ENCODE data around the gene EPHB1.

Gene EPHB1

DNA sequence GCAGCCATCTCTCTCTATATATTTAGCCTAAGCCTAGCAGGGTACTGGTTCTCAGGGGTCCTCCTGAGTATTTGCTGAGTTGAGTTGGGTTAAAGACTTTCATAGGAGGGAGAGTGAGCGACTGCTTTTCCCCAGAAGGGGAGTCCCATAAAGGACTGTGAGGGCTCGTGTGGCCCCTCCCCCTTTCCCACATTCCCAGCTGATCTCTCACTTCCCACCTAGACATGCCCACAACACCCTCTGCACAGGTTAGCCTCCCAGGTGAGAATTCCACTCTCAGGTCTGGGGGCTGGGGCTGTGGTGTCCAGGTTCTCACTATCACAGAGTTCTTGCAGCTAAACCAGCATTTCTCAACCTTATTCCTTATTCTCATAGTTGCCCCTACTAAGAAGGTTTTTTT is 15.8 kb downstream of the EPHB1 start:
- in situ Hi-C loops (cut with HindIII; ENCODE audit: low sequenced_read_pairs) = no loop called here
- no peak for TF ChIP-seq CTCF (IDR thresholded peaks at IDR 0.05; ENCODE audit: low read depth, low read length, missing control alignments)
- DNase-seq (ENCODE audit: low read depth) = no peak
- no peak overlapping the region for H3K4me3 ChIP-seq (ENCODE audit: low read depth, low read length)

DNA sequence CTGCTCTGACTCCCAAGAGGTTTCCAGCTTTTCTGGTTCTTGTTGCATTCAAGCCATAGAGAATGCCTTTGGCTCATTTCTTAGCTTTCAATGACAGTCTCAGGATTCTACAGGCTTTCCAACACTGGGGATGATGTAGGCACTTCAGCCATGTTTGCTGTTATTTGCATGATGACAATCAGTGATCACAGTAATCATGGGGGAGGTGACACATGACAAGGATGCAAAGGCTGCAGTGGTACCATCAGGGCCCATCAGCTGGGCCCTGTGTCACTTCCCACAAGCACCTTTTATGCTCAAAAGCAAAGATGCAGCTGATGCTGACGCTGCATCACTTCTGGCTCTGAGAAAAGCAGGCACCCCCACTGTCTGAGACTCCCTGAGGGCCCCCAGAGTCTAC is 18.6 kb downstream of the EPHB1 start:
- TF ChIP-seq CTCF (IDR thresholded peaks at IDR 0.05; ENCODE audit: low read depth, low read length, missing control alignments) = no peak
- in situ Hi-C loops (cut with HindIII; ENCODE audit: low sequenced_read_pairs) = no loop called here

DNA sequence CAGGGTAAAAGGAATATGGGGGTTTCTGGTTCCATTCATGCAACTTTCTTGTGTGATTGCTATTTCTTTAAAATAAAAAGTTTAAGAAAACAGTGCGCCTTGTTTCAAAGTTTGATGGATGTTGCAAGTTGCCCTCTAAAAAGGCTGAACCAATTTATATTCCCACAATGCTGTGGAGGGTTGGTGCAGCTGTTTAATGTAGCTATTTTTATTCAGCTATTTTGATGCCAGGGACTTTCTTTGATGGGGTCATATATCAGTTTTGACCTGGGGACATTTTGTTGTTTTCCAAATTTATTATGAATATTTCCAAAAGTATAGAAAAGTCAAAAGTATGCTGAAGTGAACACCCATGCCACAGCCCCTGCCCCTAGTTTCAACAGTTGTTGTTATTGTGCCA is 20.5 kb downstream of the EPHB1 start:
- no peak overlapping the region for H3K4me3 ChIP-seq (ENCODE audit: low read depth, low read length)
- TF ChIP-seq CTCF (IDR thresholded peaks at IDR 0.05; ENCODE audit: low read depth, low read length, missing control alignments) = no peak
- in situ Hi-C loops (cut with HindIII; ENCODE audit: low sequenced_read_pairs) = no loop called here
- no peak for DNase-seq (ENCODE audit: low read depth)

More for the DNA sequence above, 18.6 kb downstream of the EPHB1 start:
- DNase-seq (ENCODE audit: low read depth) = no peak
- no peak overlapping the region for H3K4me3 ChIP-seq (ENCODE audit: low read depth, low read length)

- no peak for DNase-seq (ENCODE audit: low read depth)
- H3K4me3 ChIP-seq (ENCODE audit: low read depth, low read length) = no peak overlapping the region
- in situ Hi-C loops (cut with HindIII; ENCODE audit: low sequenced_read_pairs) = no loop called here
- TF ChIP-seq CTCF (IDR thresholded peaks at IDR 0.05; ENCODE audit: low read depth, low read length, missing control alignments) = no peak
These were observed 21.6 kb downstream of the EPHB1 start for GRCh38 chr3:134816623-134817022.

GRCh38 chr3:134817297-134817696 is 22.2 kb downstream of the EPHB1 start:
- no peak for TF ChIP-seq CTCF (IDR thresholded peaks at IDR 0.05; ENCODE audit: low read depth, low read length, missing control alignments)
- DNase-seq (ENCODE audit: low read depth) = no peak
- in situ Hi-C loops (cut with HindIII; ENCODE audit: low sequenced_read_pairs) = no loop called here
- no peak overlapping the region for H3K4me3 ChIP-seq (ENCODE audit: low read depth, low read length)

GRCh38 chr3:134820994-134821393 is 25.9 kb downstream of the EPHB1 start:
- DNase-seq (ENCODE audit: low read depth) = no peak
- no peak overlapping the region for H3K4me3 ChIP-seq (ENCODE audit: low read depth, low read length)
- in situ Hi-C loops (cut with HindIII; ENCODE audit: low sequenced_read_pairs) = no loop called here
- TF ChIP-seq CTCF (IDR thresholded peaks at IDR 0.05; ENCODE audit: low read depth, low read length, missing control alignments) = no peak

DNA sequence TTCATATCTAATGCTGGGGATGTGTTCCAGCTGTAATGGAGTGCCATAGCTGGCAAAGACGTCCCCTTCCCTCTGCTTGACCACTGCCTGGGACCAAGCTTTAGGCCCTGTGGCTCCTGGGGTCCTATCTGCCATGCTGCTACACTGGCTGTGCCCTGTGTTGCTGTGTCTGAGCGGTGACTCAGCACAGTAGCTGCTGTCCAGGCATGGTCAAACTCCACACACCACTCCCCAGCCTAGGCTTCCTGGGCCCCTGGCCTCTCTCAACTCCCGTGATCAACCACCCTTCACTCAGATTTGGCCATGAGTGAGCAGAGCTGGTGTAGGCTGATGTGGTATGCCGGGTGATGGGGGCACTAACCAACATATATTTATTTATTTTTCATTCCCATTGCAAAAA is 27.0 kb downstream of the EPHB1 start:
- in situ Hi-C loops (cut with HindIII; ENCODE audit: low sequenced_read_pairs) = no loop called here
- no peak for TF ChIP-seq CTCF (IDR thresholded peaks at IDR 0.05; ENCODE audit: low read depth, low read length, missing control alignments)
- no peak overlapping the region for H3K4me3 ChIP-seq (ENCODE audit: low read depth, low read length)
- no peak for DNase-seq (ENCODE audit: low read depth)
